OCI-LY1 (cell line): ENCODE data around the gene AUH.

Source experiments
- EZH2 ChIP-seq: fragments of 200-600 bp; sonication (generic), shearing (Covaris generic); IDR thresholded peaks from 2 replicates; pipeline ENCODE4 v1.8.0; 2017; ENCODE audit warnings: borderline replicate concordance, mixed run types, mild to moderate bottlenecking, antibody characterized with exemption, low read length, moderate library complexity, mixed read lengths
- TF ChIP-seq, protein P1 (sequence below): fragments of 200-600 bp; sonication (generic), shearing (Covaris generic); IDR thresholded peaks from 2 replicates; pipeline ENCODE4 v1.5.1; 2017; ENCODE audit warnings: mild to moderate bottlenecking, antibody characterized with exemption, low read length, moderate library complexity, mixed read lengths

DNA sequence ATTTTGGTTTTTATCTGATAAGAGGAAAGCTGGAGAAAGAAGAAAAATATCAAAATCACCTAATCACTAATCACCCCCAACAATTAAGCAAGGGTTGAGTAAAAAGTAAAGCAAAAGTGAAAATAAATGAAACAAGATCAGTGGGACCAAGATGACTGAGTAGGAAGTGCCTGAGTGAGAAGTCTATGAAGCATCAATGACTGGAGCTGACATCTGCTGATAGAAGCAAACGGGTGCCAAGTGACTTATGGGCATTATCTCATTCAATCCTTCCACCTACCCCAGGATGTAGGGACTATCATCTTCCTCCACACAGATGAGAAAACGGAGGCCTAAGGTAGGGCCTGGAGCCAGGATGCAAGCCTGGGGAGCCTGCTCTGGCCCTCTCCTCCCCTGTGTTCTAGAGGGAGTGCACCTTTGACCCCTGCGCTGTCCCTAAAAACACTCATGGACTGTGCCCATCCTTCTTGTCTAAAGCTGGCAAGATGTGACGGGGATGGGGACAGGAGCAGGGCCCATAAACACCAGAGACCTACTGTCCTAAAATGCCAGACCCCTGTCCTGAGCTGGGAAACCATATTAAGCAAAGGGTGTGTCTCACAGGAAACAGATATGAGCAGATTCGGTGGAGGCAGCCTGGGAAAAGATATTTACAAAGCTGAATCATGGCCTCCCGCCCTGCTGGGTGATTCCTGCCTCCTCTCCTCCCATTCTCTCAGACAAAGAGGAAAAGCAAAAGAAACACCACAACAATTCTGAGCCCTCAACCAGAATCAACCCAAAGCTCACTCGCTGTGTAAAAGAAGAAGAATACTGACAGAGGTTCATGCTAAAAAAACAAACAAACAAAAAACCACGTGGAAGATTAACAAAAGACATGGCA lies 116.0 kb downstream of the AUH start:
- TF ChIP-seq EZH2 = no peak
- TF ChIP-seq, protein P1, sequence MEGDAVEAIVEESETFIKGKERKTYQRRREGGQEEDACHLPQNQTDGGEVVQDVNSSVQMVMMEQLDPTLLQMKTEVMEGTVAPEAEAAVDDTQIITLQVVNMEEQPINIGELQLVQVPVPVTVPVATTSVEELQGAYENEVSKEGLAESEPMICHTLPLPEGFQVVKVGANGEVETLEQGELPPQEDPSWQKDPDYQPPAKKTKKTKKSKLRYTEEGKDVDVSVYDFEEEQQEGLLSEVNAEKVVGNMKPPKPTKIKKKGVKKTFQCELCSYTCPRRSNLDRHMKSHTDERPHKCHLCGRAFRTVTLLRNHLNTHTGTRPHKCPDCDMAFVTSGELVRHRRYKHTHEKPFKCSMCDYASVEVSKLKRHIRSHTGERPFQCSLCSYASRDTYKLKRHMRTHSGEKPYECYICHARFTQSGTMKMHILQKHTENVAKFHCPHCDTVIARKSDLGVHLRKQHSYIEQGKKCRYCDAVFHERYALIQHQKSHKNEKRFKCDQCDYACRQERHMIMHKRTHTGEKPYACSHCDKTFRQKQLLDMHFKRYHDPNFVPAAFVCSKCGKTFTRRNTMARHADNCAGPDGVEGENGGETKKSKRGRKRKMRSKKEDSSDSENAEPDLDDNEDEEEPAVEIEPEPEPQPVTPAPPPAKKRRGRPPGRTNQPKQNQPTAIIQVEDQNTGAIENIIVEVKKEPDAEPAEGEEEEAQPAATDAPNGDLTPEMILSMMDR = no peak
